Mesodermal cell (in vitro differentiated cells): ENCODE data around the gene FUT7.
"Not testable (repeated sequence)": the region's sequence is repeated elsewhere in the genome, so short reads cannot be mapped to it uniquely, and the experiment has no call there.

ENCODE experiments used
- H3K27ac ChIP-seq: 2 replicates; pipeline ENCODE4 v1.7.0; 2013; ENCODE audit warnings: mild to moderate bottlenecking, low read depth, low read length, moderate library complexity; ENCODE audit not compliant: severe bottlenecking
- H3K36me3 ChIP-seq: 2 replicates; pipeline ENCODE4 v1.7.1; 2013; ENCODE audit warnings: mild to moderate bottlenecking, low read length, moderate library complexity; ENCODE audit not compliant: control insufficient read depth, insufficient read depth
- H3K4me1 ChIP-seq: one replicate; pipeline ENCODE4 v1.7.1; 2013; ENCODE audit warnings: mild to moderate bottlenecking, low read length; ENCODE audit not compliant: insufficient read depth, control insufficient read depth, poor library complexity, severe bottlenecking
- H3K4me3 ChIP-seq: 2 replicates; pipeline ENCODE4 v1.7.0; 2013; ENCODE audit warnings: low read length, control low read depth, mild to moderate bottlenecking; ENCODE audit not compliant: insufficient read depth, poor library complexity, severe bottlenecking; ENCODE audit errors: extremely low read depth
- H3K9me3 ChIP-seq: 2 replicates; pipeline ENCODE4 v1.7.1; 2013; ENCODE audit warnings: mild to moderate bottlenecking, low read length, moderate library complexity; ENCODE audit not compliant: control insufficient read depth
- WGBS, 2 experiments: methylation state at CpG; one replicate each; pipeline ENCODE4 v1.1.5; 2013; ENCODE audit warnings: missing lambda C conversion rate in 2 of 2; ENCODE audit not compliant: insufficient coverage in 2 of 2; 5-methylcytosine and 5-hydroxymethylcytosine counted together

Gene FUT7

GRCh38 chr9:137007108-137007815, 24.6 kb downstream of the FUT7 start:
- Histone ChIP-seq H3K27ac (no peak overlapping the region), H3K9me3 (no peaks in the 10 kb centered on the region), H3K36me3 (no peaks in the 10 kb centered on the region), H3K4me1 (no peaks in the 10 kb centered on the region), H3K4me3 (no peak overlapping the region)
- 85 to 87% methylated on average over 22 to 26 of the region's 30 CpGs for WGBS, 2 experiments

GRCh38 chr9:137006116-137007003, 25.5 kb downstream of the FUT7 start:
- Histone ChIP-seq H3K4me1 (no peaks in the 10 kb centered on the region), H3K27ac (no peak overlapping the region), H3K36me3 (no peaks in the 10 kb centered on the region), H3K4me3 (no peak overlapping the region), H3K9me3 (no peaks in the 10 kb centered on the region)
- WGBS, 2 experiments, result 92% methylated on average over 14 to 22 of the region's 24 CpGs

- H3K27ac ChIP-seq, H3K36me3 ChIP-seq, H3K4me3 ChIP-seq, H3K9me3 ChIP-seq, H3K4me1 ChIP-seq: not testable (repeated sequence)
- WGBS, 2 experiments, result 57 to 72% methylated on average over 7 to 12 of the region's 17 CpGs
These were observed 27.6 kb downstream of the FUT7 start for GRCh38 chr9:137004285-137004684.

GRCh38 chr9:137002646-137003041, 29.2 kb downstream of the FUT7 start:
- H3K4me1 ChIP-seq, result peaks cover 3% of the 10 kb centered on the region
- 94 to 95% methylated on average over 10 of the region's 10 CpGs for WGBS, 2 experiments
- H3K27ac ChIP-seq, result no peak overlapping the region
- no peaks in the 10 kb centered on the region for H3K36me3 ChIP-seq
- H3K9me3 ChIP-seq, result no peaks in the 10 kb centered on the region
- H3K4me3 ChIP-seq, result no peak overlapping the region

GRCh38 chr9:137001857-137002645, 29.8 kb downstream of the FUT7 start:
- no peaks in the 10 kb centered on the region for H3K36me3 ChIP-seq
- H3K9me3 ChIP-seq, result no peaks in the 10 kb centered on the region
- H3K4me1 ChIP-seq, result peaks cover 3% of the 10 kb centered on the region
- 87 to 90% methylated on average over 13 to 16 of the region's 20 CpGs for WGBS, 2 experiments
- no peak overlapping the region for H3K27ac ChIP-seq
- H3K4me3 ChIP-seq, result no peak overlapping the region

DNA sequence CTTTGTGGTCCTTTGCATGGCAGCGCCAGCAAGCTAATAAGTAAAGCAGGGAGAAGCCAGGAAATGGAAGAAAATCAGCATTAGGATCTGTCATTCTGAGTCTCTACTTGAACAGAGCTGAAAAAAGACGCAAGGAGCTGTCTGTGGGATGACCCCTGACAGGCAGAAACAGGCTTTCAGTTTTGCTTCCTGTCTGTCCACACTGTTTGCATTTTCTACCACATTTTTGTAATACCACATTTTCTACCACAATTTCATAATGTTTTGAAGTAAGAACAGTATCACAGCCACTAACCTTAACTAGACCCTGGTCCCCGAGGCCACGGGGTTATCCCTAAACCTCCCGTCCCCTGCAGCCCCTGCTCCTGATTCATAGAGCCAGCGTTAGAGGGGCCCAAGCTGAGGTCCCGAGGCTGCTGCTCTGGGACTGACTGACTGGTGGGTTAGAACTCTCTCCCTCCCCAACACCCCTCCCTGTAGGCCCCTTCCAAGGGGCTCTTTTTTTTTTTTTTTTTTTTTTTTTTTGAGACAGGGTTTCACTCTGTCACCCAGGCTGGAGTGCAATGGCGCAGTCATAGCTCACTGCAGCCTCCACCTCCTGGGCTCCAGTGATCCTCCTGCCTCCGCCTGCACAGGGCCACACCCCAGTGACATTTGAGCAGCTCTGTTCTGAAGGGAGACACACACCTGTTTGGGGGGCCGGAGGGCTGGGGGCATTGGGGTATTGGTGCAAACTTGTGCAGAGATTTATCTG, 31.5 kb downstream of the FUT7 start:
- WGBS, 2 experiments, result 93 to 97% methylated on average over 6 of the region's 10 CpGs
- H3K27ac ChIP-seq, result no peak overlapping the region
- peaks cover 13% of the 10 kb centered on the region for H3K4me1 ChIP-seq
- H3K9me3 ChIP-seq, result no peaks in the 10 kb centered on the region
- no peaks in the 10 kb centered on the region for H3K36me3 ChIP-seq
- no peak overlapping the region for H3K4me3 ChIP-seq

- Histone ChIP-seq H3K27ac (no peak overlapping the region), H3K4me3 (no peak overlapping the region), H3K4me1 (peaks cover 19% of the 10 kb centered on the region), H3K9me3 (no peaks in the 10 kb centered on the region), H3K36me3 (peaks cover 12% of the 10 kb centered on the region)
- 94 to 95% methylated on average over 11 to 12 of the region's 18 CpGs for WGBS, 2 experiments
These were observed 34.1 kb downstream of the FUT7 start for GRCh38 chr9:136997830-136998234.

DNA sequence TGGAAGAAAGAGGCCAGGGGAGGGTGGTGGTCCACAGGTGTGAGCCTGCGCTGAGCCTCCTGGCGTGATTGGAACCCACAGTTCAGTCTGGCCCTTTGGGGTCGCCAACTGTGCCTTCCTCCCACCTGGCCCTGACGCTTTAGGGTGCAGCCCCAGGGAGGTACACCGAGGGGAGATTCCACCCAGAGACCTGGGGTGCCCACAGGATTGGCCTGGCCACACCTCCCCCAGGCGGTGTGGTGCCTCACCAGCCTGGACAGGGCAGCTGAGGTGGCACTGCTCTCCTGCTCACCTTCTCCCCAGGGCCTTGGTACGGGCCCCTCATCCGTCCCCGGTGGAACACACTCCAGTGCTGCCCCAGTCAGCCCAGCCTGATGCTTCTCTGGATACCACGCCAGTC, 34.5 kb downstream of the FUT7 start:
- Histone ChIP-seq H3K9me3 (no peaks in the 10 kb centered on the region), H3K4me1 (peaks cover 22% of the 10 kb centered on the region), H3K36me3 (peaks cover 12% of the 10 kb centered on the region), H3K4me3 (no peak overlapping the region), H3K27ac (no peak overlapping the region)
- WGBS, 2 experiments, result 88% methylated on average over 9 to 10 of the region's 10 CpGs

- H3K27ac ChIP-seq, result peak within 1 kb of the TSS; percentile 5
- H3K36me3 ChIP-seq, result peaks cover 12% of the 10 kb centered on the region
- H3K9me3 ChIP-seq, result no peaks in the 10 kb centered on the region
- H3K4me1 ChIP-seq, result peaks cover 22% of the 10 kb centered on the region
- no peak within 1 kb of the TSS for H3K4me3 ChIP-seq
- 54 to 57% methylated on average over 22 to 24 of the region's 35 CpGs for WGBS, 2 experiments
These were observed 35.3 kb downstream of the FUT7 start, which contains the start of gene CLIC3 for GRCh38 chr9:136996361-136997292. TSS of gene CLIC3 (minus strand) at chr9:136996568. CDS start at chr9:136996543, 25 bp downstream.
